NCI-H460 (cell line): ENCODE results near the gene RASA3. TPM values are rescaled to one million over a fixed set of nuclear protein-coding genes. Genes with fewer than 3 reads are reported as not detected.

Source experiments
- DNase-seq: peaks from one replicate; pipeline ENCODE4 v3.0.0-alpha.2; 2016; ENCODE audit warnings: low read depth; ENCODE audit errors: extremely low read depth
- total RNA-seq: library from RNA; depleted of rRNA; stranded (reverse); fragments of >200 nt; shearing (Covaris generic); gene quantifications from 2 replicates; pipeline ENCODE4 v1.2.3, GENCODE V29; 2014

RASA3 gene
- total RNA-seq, 1 experiment from 2014 or later, result 14.2 TPM

DNA sequence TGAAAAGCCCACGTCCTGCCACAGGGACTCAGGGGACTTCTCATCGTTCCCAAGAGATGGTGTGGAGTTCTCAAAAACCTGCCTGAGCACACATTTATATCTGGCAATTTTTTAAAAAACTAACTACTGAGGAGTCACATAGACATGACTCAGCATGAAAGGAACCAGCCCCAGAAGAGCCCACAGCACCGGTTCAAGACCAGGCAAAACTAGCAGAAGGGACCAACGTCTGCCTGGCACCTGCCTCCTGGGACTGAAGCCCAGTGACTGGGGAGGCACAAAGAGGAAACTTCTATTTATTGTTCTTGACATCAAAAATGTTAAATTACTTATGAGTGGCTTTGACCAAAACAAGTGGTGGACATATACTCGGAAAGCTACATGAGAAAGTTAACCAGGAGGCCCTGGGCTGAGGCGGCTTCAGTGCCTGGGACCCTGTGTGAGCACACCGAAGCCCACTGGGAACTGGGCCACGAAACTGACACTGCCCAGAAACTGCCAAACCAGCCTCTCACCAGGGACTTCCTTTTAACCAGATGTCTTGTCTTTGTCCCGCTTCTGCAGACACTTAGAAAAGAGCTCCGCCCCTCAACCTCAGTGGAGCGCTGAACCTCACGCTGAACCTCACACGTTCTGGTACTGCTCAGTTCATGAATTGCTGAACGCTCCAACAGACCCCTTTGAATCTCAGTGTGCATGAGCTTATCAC, 184.2 kb downstream of the RASA3 start:
- no peak for DNase-seq

DNA sequence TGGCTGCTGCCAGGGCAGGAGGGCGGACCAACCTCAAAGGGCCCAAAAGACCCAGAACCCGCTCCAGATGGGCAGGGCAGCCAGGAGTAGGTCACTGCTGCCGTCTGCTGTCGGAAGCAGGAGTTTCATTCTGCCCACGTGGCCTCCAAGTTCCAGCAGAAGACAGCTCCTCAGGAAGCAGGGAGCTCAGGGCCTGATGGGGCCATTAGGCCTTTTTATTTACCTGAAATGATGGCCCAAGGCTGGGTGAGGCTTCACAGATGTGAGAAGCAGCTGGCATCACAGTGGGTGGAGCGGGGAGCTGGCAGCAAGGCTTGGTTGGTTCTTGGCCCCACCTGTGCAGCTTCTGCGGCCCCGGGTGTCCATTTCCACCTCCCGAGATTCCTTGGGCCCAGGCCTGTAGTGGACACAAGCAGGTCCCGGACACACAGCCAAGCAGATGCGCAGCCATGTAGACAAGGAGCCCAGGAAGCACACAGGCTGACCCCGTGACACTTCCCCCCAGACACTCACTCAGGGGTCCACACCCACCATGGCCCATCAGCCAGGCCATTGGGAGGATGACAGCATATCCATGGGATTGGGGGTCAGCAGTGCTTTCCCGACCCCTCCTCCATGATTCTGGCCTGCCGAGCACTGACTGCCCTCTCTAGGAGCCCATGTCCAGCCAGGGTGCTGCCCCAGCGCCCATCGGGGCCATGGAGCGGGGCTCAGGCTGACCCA, 185.0 kb downstream of the RASA3 start:
- DNase-seq, result no peak

DNA sequence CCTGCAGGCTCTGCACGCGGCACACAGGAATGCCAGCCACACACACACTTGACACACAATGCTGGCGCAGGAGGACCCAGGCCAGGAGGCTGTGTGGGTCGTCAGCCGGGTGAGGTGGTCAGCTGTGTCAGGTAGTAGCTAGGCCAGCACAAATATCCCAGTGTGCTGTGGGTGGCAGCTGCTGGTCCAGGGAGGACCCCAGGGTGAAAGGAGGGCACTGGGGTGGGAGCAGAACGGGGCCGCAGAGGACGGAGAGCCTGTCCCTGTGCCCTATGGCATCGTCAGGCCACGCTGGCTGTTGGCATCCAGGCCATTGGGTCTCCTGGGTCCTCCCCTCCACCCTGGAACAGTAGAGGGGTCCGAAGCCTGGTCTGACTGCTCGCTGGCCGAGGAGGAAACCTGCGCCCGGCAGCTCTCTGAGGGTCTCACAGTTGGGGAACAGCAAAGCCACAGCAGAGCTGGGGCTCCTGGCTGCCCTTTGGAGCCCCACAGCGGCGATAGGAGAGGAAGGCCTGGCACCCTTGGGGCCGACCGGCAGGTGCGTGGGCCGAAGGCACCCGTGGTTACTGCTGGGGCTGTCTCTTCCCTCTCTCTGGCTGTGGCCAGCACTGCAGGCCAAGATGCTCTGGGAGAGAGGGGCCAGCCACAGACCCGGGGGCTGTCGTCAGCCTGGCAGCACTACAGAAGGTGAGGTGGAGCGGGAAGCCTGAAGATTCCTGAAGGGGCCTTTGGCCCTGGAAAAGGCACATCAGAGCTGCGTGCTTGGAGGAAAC, 185.8 kb downstream of the RASA3 start:
- no peak for DNase-seq

DNA sequence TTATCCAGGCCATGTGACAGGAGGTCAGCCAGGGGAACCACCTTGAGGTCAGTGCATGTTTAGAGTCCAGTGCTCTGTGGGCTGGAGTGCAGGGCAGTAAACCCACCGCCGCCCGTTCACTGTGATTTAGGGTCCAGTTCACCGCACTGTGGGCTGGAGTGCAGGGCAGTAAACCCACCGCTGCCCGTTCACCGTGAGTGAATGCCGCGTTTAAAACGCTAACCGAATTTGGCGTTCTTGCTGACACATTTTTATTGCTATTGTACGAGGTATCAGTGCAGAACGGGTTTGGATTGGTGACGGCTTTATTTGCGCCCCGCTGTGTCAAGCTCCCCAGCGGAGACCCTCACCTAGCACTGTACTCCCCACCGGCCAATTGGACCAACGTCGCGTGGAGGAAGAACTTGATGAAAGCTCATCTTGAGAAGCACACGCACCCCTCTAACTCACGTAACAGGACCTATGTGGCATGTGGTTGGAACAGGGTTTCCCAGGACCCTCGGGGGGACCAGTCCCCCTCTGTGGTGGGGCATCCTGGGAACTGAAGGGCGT, 186.5 kb downstream of the RASA3 start:
- no peak for DNase-seq

DNA sequence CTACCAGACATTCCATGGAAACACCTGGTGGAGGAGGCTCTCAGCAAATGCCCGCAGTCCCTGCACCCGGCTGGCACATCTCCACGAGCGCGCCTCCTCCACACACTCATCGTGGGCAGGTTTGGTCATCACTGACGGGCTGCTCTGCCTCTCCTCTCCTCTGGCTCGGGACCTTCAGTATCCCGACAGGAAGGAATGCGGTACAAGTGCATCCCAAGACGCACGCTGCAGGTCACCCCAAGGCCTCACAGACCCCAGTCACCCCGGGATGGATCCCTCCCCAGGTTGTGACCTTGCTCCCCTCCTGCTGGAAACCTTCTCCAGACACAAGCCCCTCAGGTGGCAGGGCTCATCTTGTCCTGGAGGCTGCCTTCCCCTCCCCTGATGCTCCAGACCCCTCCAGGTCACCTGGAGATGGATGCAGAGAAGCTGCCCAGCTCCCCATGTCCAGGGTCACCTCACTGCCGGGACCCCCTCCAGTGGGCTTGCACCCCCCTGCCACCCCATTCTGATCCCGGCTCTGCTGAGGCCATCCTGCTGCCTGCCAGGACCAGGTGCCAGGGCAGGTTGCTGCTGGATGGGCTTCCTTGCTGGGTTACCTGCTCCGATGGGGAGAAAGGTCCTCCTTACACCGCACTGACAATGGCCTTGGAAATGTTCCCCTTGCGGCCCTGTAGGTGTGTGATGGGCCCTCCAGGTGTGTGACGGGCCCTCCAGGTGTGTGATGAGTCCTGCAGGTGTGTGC, 188.4 kb downstream of the RASA3 start:
- no peak for DNase-seq

DNA sequence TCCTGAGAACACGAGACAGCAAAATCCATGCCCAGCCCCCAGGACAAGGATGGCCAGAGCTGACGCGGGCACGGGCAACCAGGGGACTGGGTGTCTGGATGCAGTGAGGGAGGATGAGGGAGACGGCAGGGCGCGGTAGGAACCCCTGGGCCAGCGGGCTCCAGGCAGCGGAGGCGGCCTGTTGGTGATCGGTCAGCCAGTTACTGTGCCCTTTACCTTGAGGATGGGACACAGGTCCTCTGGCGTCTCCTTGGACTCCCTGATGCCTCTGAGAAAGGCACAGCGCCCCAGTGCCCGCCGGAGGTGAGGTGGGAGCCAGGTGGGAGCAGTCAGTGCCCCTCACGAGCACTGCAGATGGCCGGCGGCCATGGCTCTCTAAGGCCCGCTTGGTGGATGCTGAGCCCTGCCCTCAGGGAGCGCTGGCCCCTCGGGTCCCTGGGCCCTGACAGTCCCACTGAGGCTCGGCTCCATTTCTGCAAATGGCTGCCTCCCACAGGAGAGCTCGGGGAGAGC, 189.8 kb downstream of the RASA3 start:
- DNase-seq, result no peak

DNA sequence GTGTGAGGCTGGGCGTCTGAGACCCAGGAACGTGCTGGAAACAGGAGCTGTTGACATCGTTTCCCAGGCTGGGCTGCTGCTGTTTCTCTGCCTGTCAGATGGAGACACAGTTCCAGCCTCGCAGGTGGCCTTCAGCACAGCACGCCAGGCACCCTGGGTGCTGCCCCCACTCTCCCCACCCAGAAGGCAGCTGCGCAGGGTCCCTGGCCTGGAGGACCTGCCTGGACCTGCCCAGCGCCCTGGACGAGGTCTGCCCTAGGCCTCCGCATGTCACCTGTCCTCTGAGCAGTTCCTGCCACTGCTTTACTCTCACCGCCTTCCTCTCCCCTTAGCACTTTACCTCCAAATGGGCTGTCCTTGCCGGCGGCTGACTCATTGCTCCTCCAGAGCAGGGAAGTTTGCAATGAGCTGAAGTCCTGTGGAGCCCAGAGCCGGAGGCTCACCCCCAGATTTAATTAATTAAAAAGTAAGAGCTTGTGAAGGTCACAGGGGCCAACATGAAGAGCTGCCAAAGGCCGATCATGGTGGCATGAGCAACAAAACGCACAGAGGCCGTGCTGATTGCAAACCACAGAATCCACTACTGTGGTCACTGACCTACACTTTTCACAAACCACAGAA, 190.7 kb downstream of the RASA3 start:
- DNase-seq, result no peak

DNA sequence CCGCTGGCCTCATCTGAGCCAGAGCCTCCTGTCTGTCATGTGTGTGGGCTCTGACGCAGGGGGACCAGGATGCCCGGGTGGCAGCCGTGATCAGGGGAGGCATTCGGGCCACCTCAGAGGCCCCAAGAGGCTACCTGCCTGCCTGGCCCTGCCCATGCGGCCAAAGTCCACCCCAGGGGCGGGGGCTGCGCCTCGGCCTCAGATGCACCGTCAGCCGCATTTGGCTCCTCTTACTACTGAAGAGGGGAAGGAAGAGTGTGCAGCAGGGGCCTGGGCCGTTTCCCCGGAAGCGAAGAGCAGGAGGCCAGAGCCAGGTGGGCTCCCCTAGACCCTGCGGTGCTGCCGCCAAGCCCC, 192.5 kb downstream of the RASA3 start:
- no peak for DNase-seq

DNA sequence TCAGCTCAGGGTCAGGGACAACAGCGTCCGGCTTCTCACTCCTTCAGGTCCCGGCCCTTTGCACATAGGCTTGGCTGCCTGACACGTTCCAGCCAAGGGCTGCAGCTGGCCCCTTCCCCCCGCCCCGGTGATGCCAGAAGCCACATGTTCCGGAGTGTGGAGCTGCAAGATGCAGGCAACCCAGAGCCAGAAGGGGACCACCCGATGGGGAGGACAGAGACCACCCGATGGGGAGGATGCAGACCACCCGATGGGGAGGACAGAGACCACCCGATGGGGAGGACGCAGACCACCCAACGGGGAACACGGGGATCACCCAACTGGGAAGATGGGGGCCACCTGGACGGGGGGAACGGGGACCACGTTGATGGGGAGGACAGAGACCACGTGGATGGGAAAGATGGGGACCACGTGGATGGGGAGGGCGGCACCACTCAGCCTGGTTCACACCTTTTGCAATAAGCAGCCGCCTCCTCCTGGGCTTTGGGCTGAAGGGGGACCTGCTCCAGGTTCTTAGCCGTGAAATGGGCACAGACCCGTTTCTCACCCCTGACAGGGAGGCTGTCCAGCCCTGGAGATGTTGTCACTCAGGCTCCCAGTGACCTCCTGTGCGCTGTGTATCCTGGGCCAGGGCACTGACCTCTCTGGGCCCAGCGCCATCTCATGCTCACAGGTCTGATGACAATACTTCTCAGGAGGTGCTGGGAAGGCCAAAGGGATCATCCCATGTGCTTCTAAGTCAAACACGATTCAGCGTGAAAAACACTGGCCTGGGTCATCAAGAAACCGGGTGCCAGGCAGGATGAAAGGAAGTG, 193.1 kb downstream of the RASA3 start:
- DNase-seq, result no peak

DNA sequence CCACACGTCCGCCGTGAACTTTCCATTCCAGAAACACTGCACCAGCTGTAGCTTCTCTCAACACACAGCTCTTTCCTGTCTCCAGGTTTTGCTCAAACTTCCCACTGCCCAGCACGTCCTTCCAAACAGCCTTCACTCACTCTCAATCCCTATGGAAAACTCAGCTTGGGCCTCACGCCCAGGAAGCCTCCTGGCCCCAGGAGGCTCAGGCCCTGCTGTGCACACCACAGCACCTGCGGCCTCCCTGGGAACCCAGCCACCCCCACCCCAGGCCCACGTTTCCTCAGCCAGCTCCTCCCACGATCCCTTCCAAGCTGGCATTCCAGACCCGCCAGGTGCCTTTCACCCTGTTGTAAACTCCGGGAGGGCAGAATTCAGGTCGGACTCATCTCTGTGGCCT, 193.7 kb downstream of the RASA3 start:
- DNase-seq, result no peak

DNA sequence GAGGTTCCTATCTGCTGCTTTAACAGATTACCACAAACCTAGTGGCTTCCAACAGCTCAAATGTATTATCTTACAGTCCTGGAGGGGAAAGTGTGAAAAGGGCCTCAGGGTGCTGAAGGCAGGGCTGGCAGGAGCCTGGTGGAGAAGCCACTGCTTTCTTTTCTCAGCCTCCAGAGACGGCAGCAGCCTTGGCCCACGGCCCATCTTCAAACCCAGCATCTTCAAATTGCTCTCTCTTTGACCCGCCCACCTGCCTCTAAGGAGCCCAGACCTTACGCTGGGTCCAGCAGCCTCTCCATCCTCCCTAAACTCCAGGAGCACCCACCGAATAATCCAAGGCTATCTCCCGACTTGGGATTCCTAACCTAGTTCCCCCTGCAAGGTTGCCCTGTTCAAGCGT, 194.2 kb downstream of the RASA3 start:
- no peak for DNase-seq

DNA sequence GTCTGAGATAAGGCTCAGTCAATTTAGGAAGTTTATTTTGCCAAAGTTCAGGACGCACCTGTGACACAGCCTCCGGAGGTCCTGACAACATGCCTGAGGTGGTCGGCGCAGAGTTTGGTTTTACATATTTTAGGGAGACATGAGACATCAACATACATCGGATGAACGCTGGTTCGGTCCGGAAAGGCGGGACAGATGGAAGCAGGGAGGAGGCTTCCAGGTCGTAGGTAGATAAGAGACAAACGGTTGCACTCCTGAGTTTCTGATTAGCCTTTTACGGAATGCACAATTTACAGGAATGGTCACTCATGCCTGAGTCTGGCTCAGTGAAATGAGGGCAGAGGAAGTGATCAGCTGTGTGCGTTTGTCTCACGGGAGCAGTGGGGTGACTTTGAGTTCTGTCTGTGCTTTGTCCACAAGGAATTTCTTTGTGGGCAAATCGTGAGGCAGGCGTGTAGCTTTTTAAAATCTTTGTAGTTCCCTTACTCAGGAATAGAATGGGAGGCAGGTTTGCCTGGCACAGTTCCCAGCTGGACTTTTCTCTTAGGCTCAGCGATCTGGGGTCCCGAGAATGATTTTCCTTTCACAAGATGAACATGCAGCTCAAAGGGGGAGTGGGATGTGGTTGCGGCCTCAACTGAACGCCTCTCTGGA, 194.8 kb downstream of the RASA3 start:
- DNase-seq, result no peak

DNA sequence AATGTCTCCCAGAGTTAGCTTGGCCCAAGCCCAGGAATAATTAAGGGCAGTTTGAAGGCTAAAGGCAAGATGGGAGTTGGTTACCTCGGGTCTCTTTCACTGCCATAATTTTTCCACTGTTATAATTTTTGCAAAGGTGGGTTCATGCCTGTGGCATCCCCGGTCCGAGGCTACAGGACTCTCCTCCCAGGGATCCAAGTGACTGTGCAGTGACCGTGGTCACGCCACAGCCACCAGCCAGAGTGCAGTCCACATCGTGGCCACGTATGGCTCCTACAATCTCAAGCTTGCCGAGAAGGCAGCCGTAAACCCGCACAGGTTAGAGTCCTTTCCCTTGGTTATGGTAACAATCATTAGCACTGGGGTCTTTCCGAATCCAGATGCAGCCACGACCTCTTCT, 195.3 kb downstream of the RASA3 start:
- no peak for DNase-seq

DNA sequence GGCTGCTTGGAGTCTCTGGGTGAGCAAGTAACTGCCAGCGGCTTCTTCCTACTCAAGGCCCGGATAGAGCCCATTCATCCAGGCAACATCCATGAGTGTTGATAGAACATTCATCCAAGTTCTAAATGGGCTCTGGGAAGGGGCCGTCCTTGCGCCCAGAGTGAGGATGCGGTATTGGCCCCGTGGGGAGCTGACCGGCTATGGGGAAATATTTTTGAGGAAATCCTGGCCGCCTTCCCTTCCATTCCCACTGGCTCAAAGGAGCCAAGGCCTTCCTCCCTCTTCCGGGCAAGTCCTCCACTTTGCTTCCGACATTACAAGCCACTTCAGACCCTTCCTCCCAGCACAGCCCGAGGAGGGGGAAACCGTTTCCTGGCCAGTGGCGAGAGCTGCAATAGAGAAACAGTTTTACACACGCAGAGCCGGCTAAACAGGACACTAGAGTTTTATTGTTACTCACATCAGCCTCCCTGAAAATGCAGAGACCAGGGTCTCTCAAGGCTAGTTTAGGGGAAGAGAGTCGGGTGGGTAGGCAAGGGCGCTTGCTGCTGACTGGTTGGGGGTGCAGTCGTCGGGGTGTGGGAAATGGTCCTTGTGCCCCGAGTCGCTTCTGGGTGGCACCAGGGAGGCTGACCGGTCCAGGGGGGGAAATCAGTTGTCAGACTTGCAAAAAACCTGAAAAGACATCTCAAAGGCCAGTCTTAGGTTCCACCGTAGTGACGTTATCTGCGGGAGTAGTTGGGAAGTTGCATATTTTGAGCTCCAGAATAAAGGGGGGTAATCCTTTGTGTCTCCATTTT, 196.1 kb downstream of the RASA3 start:
- DNase-seq, result no peak

DNA sequence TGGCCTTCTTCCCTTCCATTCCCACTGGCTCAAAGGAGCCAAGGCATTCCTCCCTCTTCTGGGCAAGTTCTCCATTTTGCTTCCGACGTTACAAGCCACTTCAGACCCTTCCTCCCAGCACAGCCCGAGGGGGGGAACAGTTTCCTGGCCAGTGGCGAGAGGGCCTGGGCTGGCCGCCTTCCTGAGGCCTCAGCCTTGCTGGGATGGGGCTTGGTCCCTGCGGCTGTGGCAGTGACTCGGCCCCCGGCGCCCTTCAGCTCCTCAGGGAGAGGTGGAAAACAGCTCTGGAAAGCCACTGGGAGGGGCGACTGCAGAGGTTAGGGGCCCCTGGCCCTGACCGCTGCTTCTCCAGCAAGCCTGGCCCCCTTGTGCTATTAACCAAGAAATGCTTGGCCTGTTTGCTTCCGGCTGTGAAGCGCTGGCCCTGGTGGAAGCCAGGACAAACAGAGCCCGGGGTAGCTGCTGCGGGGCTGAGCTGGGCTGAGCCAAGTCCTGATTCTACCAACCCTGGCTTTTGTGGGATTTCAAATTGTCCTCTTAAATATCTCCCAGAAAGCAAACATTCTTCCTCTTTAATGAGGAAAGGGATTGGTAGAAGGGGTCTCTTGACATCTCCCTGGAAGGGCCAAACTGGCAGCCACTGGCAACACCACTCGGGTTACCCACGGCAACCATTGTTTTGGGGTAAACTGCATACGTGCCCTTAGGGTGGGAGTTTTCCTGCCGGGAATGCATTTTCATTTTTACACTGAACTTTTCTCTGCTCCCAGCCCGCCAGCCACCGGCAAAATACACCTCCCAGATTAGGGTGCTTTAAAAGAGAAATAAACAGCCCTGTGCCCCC, 197.2 kb downstream of the RASA3 start:
- no peak for DNase-seq

DNA sequence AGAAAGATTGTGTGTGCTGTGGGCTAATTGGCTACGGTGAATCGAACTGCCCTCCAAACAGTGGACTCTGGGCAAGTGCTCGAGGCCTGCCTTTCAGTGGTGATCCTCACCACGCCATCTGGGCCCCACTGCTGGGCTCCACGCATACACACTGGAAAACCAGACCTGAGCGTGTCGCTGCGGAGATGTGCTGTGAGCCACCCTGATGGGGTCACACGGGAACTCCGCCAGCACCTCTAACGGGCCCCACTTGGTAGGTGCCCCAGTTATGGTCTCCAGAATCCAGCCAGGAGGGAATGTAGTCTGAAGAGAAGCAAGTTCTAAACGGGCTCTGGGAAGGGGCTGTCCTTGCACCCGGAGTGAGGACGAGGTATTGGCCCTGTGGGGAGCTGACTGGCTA, 197.8 kb downstream of the RASA3 start:
- no peak for DNase-seq

DNA sequence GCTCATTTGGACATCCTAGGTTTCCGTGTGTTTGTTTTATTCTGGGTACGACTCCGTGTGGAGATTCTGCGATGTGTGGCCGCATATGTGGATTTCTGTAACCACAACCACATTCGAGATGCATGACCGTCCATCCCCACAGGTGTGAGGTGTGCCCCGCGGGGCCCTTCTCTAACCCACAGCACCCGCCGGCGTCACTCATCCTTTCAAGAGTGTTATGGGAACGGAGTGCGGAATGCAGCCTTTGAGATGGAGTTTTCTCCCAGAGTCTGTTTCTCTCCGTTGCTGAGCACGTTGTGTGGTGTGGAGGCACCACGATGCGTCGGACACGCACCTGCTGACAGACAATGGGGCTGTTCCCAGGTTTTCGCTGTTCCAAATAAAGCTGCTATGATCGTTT, 198.5 kb downstream of the RASA3 start:
- DNase-seq, result no peak
